Kidney tubule cell (primary cell): ENCODE results near the gene CCDC171.
A peak's percentile ranks its signal among the peaks of the same experiment; 100 is the strongest.
"Not testable (repeated sequence)": the region's sequence is repeated elsewhere in the genome, so short reads cannot be mapped to it uniquely, and the experiment has no call there.

ENCODE experiments used
- DNase-seq: peaks from one replicate; pipeline ENCODE4 v3.0.0-alpha.2; 2018; ENCODE audit warnings: low spot score

Gene CCDC171

GRCh38 chr9:15552636-15553527, at the start of gene CCDC171:
Gene CCDC171 (plus strand): TSS chr9:15553043. CDS start chr9:15564089, 11,046 bp downstream.
- DNase-seq, result peak; percentile 96

- DNase-seq, result no peak
Observed at GRCh38 chr9:15505921-15506320, 46.9 kb upstream of the CCDC171 start.

GRCh38 chr9:15509931-15510788, 42.7 kb upstream of the CCDC171 start:
- peak; percentile 35 for DNase-seq

- DNase-seq, result peak; percentile 81
Observed at GRCh38 chr9:15510789-15511575, 41.9 kb upstream of the CCDC171 start, which contains the start of gene PSIP1. Gene PSIP1 (minus strand): TSS chr9:15510970. CDS start chr9:15510188, 782 bp downstream.

DNA sequence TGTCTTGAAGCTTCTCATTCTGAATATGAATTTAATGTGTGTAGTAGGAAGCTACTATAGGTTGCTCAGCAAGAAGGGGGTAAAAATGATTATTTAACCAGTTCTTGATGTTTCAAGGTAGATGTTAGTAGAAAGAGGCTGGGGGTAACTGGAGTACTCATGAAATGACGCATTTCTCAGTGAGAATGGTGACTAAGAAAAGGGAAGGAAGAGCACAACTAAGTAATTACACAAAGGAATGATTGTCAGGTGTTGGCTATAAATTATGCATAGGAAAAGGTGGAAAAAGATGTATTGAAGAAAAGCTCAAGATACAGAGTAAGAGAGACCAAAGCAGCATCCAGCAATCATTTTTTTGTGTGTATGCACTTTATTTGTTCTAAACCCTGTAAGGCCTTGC, 40.6 kb upstream of the CCDC171 start:
- DNase-seq, result no peak

- DNase-seq, result no peak
Observed at GRCh38 chr9:15512889-15513288, 40.0 kb upstream of the CCDC171 start.

- no peak for DNase-seq
Observed at GRCh38 chr9:15513335-15513734, 39.5 kb upstream of the CCDC171 start.

DNA sequence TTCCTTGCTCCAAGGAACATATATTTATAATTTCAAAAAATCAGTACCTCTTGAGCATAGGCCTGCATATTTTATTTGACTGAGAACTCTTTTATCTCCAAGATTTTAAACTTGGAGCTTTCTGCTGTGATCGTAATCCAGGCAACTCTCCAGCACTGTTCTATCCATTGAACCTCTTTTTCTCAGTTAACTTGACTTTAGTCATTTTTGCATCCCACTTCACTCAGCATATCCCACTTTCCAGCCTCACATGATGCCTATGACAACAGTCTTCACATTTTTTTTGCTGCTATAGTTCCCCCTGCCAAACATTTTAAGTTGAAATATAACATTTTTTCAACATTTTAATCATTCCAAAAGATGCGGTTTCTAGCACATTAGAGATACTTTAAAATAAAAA, 33.0 kb upstream of the CCDC171 start:
- no peak for DNase-seq

DNA sequence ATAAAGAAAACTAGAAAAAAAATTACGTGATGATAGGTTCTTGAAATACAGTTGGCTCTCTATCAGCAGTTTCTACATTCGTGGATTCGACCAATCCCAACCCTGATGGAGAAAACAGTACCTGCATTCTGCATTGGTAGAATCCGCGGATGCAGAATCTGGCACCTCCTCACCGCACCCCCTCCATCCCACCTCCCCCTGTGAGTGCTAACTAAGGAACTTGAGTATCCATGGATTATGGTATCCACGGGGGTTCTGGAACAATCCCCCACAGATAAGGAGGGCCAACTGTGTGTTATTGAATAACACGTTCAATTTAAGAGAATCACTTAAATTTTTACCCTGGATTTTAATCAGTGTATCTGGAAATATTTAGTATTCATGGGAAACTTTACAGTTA, 31.6 kb upstream of the CCDC171 start:
- no peak for DNase-seq

- DNase-seq, result no peak
Observed at GRCh38 chr9:15522130-15522755, 30.6 kb upstream of the CCDC171 start.

DNA sequence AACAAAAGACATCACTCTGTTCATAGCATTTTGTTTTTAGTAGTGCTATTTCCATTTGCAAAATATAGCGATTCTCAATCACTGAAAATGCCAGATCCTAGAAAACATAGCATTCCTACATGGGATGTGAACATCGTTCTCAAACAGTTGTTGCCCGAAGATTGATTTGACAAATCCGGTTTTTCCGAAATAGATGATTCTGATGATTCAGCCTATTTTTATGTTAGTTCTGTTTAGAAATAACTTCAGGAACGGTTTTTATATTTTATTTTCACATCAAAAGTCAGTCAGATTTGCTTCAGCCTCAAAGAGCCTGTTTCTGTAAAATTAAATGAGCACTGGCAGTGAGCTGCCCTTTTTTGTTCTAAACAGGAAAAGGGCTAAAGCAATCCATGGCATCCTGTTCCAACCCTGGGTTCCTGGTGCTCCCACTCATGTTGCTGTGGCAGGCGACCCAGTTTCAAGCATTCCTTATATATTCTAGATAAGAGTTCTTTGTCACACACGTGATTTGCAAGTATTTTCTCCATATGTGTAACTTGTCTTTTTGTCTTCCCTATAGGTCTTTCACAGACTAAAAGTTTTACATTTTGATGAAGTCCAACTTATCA, 27.9 kb upstream of the CCDC171 start:
- DNase-seq, result no peak

- DNase-seq, result no peak
Observed at GRCh38 chr9:15525958-15526357, 26.9 kb upstream of the CCDC171 start.

DNA sequence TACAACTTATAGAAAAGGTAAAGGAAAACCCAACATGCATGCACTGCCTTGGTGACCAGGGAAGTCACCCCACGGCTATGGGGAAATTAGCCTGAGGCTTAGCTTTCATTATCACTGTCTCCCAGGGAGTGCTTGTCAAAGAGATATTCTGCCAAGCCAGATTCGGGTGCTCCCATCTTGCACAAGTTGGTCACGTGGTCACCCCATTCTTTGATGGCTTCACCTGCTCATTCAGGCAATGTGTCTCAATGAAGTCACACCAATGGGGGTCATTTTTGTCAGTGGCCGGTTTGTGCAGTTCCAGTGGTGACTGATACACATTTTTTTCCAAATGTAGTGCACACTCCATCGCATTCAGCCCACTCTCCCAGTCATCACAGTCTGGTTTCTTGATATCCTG, 25.8 kb upstream of the CCDC171 start:
- not testable (repeated sequence) for DNase-seq

DNA sequence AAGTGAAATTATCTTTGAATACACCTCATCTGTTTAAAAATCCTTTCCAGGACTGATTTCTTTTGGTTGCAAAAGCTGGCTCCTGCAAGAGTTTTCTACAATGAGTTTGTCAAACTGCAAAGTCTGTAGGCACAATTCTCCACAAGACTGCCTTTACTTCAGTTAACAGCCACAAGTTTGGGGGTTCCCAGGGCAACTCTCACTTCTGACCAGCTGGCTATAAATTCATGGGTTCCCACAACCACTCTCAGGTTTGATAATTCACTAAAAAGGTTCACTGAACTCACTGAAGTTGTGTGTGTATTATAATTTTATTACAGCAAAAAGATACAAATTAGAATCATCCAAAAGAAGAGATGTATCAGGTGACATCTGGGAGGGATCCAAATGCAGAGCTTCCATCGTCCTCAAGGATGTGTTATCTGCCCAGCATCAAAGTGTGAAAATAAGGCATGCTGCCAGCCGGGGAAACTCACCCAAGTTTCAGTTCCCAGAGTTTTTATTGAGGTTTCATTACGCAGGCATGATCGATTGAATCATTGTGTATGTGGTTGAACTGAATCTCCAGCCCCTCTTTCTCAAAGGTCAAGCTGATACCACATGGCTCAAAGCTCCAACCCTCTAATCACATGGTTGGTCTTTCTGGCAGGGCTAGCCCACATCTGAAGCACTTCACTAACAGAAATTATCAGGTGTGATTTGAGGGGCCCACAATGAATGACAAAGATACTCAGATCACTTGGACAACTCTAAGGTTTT, 23.1 kb upstream of the CCDC171 start:
- no peak for DNase-seq

- DNase-seq, result no peak
Observed at GRCh38 chr9:15531380-15531779, 21.5 kb upstream of the CCDC171 start.

- DNase-seq, result no peak
Observed at GRCh38 chr9:15541872-15542271, 11.0 kb upstream of the CCDC171 start.

DNA sequence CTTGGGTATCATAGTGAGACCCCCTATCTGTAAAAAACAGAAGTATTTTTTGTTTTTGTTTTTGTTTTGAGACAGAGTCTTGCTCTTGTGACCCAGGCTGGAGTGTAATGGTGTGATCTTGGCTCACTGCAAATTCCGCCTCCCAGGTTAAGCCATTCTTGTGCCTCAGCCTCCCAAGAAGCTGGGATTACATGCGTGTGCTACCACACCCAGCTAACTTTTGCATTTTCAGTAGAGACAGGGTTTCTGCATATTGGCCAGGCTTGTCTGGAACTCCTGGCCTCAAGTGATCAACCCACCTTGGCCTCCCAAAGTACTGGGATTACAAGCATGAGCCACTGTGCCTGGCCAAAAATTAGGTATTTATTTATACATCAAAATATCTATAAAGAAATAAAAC, 10.2 kb upstream of the CCDC171 start:
- no peak for DNase-seq

DNA sequence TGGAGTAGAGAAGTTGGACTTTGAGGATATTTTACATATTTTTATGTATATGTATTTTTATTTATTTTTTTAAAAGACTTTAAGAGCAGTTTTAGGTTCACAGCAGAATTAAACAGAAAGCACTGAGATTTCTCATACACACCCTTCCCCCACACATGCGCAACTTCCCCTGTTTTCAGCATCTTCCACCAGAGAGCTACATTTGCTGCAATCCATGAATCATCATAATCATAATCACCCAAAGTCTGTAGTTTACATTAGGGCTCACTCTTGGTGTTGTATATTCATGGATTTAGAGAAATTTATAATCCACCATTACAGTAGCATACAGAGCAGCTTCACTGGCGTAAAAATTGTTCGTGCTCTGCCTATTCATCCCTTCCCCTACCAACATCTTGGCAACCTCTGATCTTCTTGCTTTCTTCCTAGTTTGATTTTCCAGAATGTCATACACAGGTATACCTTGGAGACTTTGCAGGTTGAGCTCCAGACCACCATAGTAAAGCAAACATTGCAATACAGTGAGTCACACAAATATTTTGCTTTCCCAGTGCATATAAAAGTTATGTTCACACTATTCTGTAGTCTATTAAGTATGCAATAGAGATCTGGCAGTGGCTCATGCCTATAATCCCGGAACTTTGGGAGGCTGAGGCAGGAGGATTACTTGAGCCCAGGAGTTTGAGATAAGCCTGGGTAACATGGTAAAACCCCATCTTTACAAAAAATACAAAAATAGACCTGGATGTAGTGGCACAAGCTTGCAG, 9.6 kb upstream of the CCDC171 start:
- DNase-seq, result peak; percentile 33

GRCh38 chr9:15549611-15550010, 3.2 kb upstream of the CCDC171 start:
- DNase-seq, result peak; percentile 62

- DNase-seq, result no peak
Observed at GRCh38 chr9:15553528-15553898, 670 bp downstream of the CCDC171 start.
